H9 (cell line): ENCODE results near the gene AFAP1. TPM values are rescaled to one million over a fixed set of nuclear protein-coding genes. Genes with fewer than 3 reads are reported as not detected.

Source experiments
- DNase-seq: peaks from one replicate; pipeline ENCODE4 v3.0.0-alpha.2; 2017
- H2AFZ ChIP-seq: one replicate; pipeline ENCODE4 v1.6.1; 2013; ENCODE audit warnings: mild to moderate bottlenecking, low read length, control low read depth, moderate library complexity
- H2AK5ac ChIP-seq: 2 replicates; pipeline ENCODE4 v1.6.1; 2013; ENCODE audit warnings: low read length, control low read depth, mixed read lengths; ENCODE audit not compliant: insufficient read length
- H2BK120ac ChIP-seq: one replicate; pipeline ENCODE4 v1.6.1; 2013; ENCODE audit warnings: low read depth, mild to moderate bottlenecking, low read length, control low read depth, inconsistent platforms; ENCODE audit not compliant: poor library complexity, severe bottlenecking
- H2BK12ac ChIP-seq: 2 replicates; pipeline ENCODE4 v1.6.1; 2013; ENCODE audit warnings: low read length, control low read depth, mixed read lengths, low read depth; ENCODE audit not compliant: insufficient read length
- H2BK15ac ChIP-seq: 2 replicates; pipeline ENCODE4 v1.6.1; 2013; ENCODE audit warnings: low read depth, low read length, control low read depth
- H2BK20ac ChIP-seq: one replicate; pipeline ENCODE4 v1.6.1; 2013; ENCODE audit warnings: low read depth, mild to moderate bottlenecking, low read length, control low read depth, inconsistent platforms; ENCODE audit not compliant: poor library complexity, severe bottlenecking
- H2BK5ac ChIP-seq: 2 replicates; pipeline ENCODE4 v1.6.1; 2013; ENCODE audit warnings: low read length, control low read depth, mixed read lengths; ENCODE audit not compliant: insufficient read length
- H3K14ac ChIP-seq: 2 replicates; pipeline ENCODE4 v1.6.1; 2013; ENCODE audit warnings: low read length, control low read depth; ENCODE audit not compliant: insufficient read depth
- H3K18ac ChIP-seq: 2 replicates; pipeline ENCODE4 v1.6.1; 2013; ENCODE audit warnings: low read depth, mild to moderate bottlenecking, mixed read lengths, low read length, control low read depth; ENCODE audit not compliant: insufficient read length
- H3K23ac ChIP-seq: 2 replicates; pipeline ENCODE4 v1.6.1; 2013; ENCODE audit warnings: low read length, control low read depth, mixed read lengths, low read depth; ENCODE audit not compliant: insufficient read length
- H3K23me2 ChIP-seq: 2 replicates; pipeline ENCODE4 v1.6.1; 2013; ENCODE audit warnings: low read depth, mild to moderate bottlenecking, mixed read lengths, low read length, control low read depth; ENCODE audit not compliant: insufficient read length, poor library complexity, severe bottlenecking
- H3K27ac ChIP-seq: 2 replicates; pipeline ENCODE4 v1.5.1; 2013; ENCODE audit warnings: low read length, control low read depth, mixed read lengths, low read depth; ENCODE audit not compliant: insufficient read length
- H3K27me3 ChIP-seq: 2 replicates; pipeline ENCODE4 v1.6.1; 2013; ENCODE audit warnings: low read length, control low read depth, inconsistent platforms; ENCODE audit not compliant: insufficient read depth
- H3K4ac ChIP-seq: 2 replicates; pipeline ENCODE4 v1.6.1; 2013; ENCODE audit warnings: low read depth, mild to moderate bottlenecking, control low read depth, inconsistent platforms, low read length, moderate library complexity
- H3K4me1 ChIP-seq: 2 replicates; pipeline ENCODE4 v1.6.1; 2013; ENCODE audit warnings: low read length, control low read depth, inconsistent platforms; ENCODE audit not compliant: insufficient read depth
- H3K4me2 ChIP-seq: 2 replicates; pipeline ENCODE4 v1.6.1; 2013; ENCODE audit warnings: low read length, control low read depth, mixed read lengths; ENCODE audit not compliant: insufficient read length, insufficient read depth
- H3K56ac ChIP-seq: 2 replicates; pipeline ENCODE4 v1.6.1; 2013; ENCODE audit warnings: low read depth, mild to moderate bottlenecking, mixed read lengths, low read length, control low read depth; ENCODE audit not compliant: insufficient read length
- H3K79me1 ChIP-seq: 2 replicates; pipeline ENCODE4 v1.6.1; 2013; ENCODE audit warnings: low read depth, mild to moderate bottlenecking, moderate library complexity, low read length, control low read depth, inconsistent platforms; ENCODE audit not compliant: insufficient read depth, poor library complexity, severe bottlenecking
- H3K79me2 ChIP-seq: 2 replicates; pipeline ENCODE4 v1.6.1; 2013; ENCODE audit warnings: low read length, control low read depth, inconsistent platforms; ENCODE audit not compliant: insufficient read depth
- H3K9ac ChIP-seq: 2 replicates; pipeline ENCODE4 v1.6.1; 2013; ENCODE audit warnings: low read length, control low read depth, mixed read lengths; ENCODE audit not compliant: insufficient read length; ENCODE audit errors: extremely low read depth
- H3K9me3 ChIP-seq: one replicate; pipeline ENCODE4 v1.6.1; 2013; ENCODE audit warnings: low read depth, low read length, inconsistent platforms; ENCODE audit not compliant: control insufficient read depth
- H3T11ph ChIP-seq: one replicate; pipeline ENCODE4 v1.6.1; 2013; ENCODE audit warnings: mild to moderate bottlenecking, low read length, control low read depth, inconsistent platforms
- H4K20me1 ChIP-seq: one replicate; pipeline ENCODE4 v1.6.1; 2013; ENCODE audit not compliant: control insufficient read depth, insufficient read length, insufficient read depth
- H4K5ac ChIP-seq: 2 replicates; pipeline ENCODE4 v1.6.1; 2013; ENCODE audit warnings: low read depth, mild to moderate bottlenecking, mixed read lengths, low read length, control low read depth; ENCODE audit not compliant: insufficient read length
- H4K8ac ChIP-seq: replicated peaks from 2 replicates; pipeline ENCODE4 v1.6.1; 2013; ENCODE audit warnings: low read length, control low read depth, mixed read lengths, low read depth; ENCODE audit not compliant: insufficient read length
- H4K91ac ChIP-seq: 2 replicates; pipeline ENCODE4 v1.6.1; 2013; ENCODE audit warnings: low read depth, mild to moderate bottlenecking, moderate library complexity, mixed read lengths, low read length, control low read depth; ENCODE audit not compliant: insufficient read length
- H3K27ac Mint-ChIP-seq, 3 experiments: 2 replicates in 2 of 3; 3 replicates in 1 of 3; pipeline ENCODE4 v1.8.0; 2020 to 2021; ENCODE audit warnings: mixed read lengths in 3 of 3, mild to moderate bottlenecking in 1 of 3, moderate library complexity in 1 of 3
- H3K27me3 Mint-ChIP-seq: 2 replicates; pipeline ENCODE4 v1.8.0; 2021; ENCODE audit warnings: low read depth, mild to moderate bottlenecking, moderate library complexity, mixed read lengths
- H3K36me3 Mint-ChIP-seq, 3 experiments: 2 replicates in 2 of 3; 3 replicates in 1 of 3; pipeline ENCODE4 v1.8.0; 2020 to 2021; ENCODE audit warnings: low read depth in 3 of 3, mixed read lengths in 3 of 3; ENCODE audit not compliant: insufficient read depth in 1 of 3
- H3K4me1 Mint-ChIP-seq, 2 experiments: 2 replicates each; pipeline ENCODE4 v1.8.0; 2020; ENCODE audit warnings: mixed read lengths in 2 of 2
- H3K4me3 Mint-ChIP-seq, 2 experiments: 2 replicates in 1 of 2; 3 replicates in 1 of 2; pipeline ENCODE4 v1.8.0; 2020 to 2021; ENCODE audit warnings: mild to moderate bottlenecking in 2 of 2, mixed read lengths in 2 of 2, moderate library complexity in 1 of 2
- H3K9me3 Mint-ChIP-seq, 2 experiments: 2 replicates in 1 of 2; 3 replicates in 1 of 2; pipeline ENCODE4 v1.8.0; 2020; ENCODE audit warnings: mild to moderate bottlenecking in 2 of 2, mixed read lengths in 2 of 2, moderate library complexity in 1 of 2
- WGBS: extraction: QIAGEN DNeasy Blood & Tissue Kit; methylation state at CpG from one replicate; pipeline ENCODE4 v1.1.7; 2013; ENCODE audit warnings: missing lambda C conversion rate, low lambda C conversion rate, mixed read lengths; ENCODE audit not compliant: insufficient read length; ENCODE audit errors: extremely low coverage; 5-methylcytosine and 5-hydroxymethylcytosine counted together
- total RNA-seq: library from RNA; stranded (reverse); gene quantifications from 2 replicates; pipeline ENCODE4 v1.2.1, GENCODE V29; 2021
- TF ChIP-seq, protein P1 (sequence below): fragments of 200-600 bp; sonication (generic); conservative IDR thresholded peaks from 3 replicates; pipeline ENCODE4 v1.8.0; 2021; ENCODE audit warnings: antibody characterized with exemption, mild to moderate bottlenecking

AFAP1 gene
- total RNA-seq, 1 experiment from 2014 or later: 6.5 TPM

DNA sequence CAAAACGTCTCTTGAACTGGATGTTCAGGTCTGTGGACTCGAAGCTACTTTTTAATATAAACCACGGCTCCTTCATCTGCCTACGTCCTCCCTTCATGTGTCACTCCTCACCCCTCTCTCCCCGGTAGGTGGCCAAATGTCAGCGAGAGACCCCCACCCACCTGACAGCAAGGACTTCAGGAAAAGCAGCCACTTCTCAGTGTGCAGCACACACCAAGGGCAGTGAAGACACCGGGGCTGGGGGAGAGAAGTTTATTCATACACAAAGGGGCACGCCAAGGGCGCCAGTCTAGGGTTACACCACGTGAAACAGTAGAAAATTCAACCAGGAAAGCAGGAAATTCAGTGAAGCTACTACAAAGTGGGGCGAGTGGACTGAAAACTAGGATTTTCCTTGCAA lies 181.2 kb downstream of the AFAP1 start:
- H3K4me2 ChIP-seq: no peak overlapping the region

More for the DNA sequence above, 181.2 kb downstream of the AFAP1 start:
- Histone ChIP-seq H2BK15ac (no peak overlapping the region), H3T11ph (no peak overlapping the region), H3K9me3 (no peaks in the 10 kb centered on the region), H3K27me3 (no peaks in the 10 kb centered on the region), H4K8ac (no peak overlapping the region), H3K23ac (no peak overlapping the region), H2BK5ac (no peak overlapping the region), H4K20me1 (no peaks in the 10 kb centered on the region), H2AFZ (no peak overlapping the region), H2BK120ac (no peak overlapping the region), H4K91ac (no peak overlapping the region), H3K56ac (no peak overlapping the region), H3K27ac (no peak overlapping the region), H3K14ac (no peak overlapping the region), H3K79me2 (no peaks in the 10 kb centered on the region), H3K18ac (no peak overlapping the region), H2AK5ac (no peak overlapping the region), H3K23me2 (no peaks in the 10 kb centered on the region), H3K4me1 (no peaks in the 10 kb centered on the region), H3K9ac (no peak overlapping the region), H3K79me1 (no peaks in the 10 kb centered on the region), H2BK12ac (no peak overlapping the region), H3K4ac (no peak overlapping the region), H2BK20ac (no peak overlapping the region), H4K5ac (no peak overlapping the region)
- no peak overlapping the region; a peak in 1 of 7 replicates for H3K27ac Mint-ChIP-seq
- TF ChIP-seq, protein P1, sequence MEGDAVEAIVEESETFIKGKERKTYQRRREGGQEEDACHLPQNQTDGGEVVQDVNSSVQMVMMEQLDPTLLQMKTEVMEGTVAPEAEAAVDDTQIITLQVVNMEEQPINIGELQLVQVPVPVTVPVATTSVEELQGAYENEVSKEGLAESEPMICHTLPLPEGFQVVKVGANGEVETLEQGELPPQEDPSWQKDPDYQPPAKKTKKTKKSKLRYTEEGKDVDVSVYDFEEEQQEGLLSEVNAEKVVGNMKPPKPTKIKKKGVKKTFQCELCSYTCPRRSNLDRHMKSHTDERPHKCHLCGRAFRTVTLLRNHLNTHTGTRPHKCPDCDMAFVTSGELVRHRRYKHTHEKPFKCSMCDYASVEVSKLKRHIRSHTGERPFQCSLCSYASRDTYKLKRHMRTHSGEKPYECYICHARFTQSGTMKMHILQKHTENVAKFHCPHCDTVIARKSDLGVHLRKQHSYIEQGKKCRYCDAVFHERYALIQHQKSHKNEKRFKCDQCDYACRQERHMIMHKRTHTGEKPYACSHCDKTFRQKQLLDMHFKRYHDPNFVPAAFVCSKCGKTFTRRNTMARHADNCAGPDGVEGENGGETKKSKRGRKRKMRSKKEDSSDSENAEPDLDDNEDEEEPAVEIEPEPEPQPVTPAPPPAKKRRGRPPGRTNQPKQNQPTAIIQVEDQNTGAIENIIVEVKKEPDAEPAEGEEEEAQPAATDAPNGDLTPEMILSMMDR: no peak
- no peak overlapping the region for H3K4me3 Mint-ChIP-seq
- peaks cover 8 to 15% of the 10 kb centered on the region in 2 experiments; a peak in 2 of 4 replicates for H3K4me1 Mint-ChIP-seq
- peaks cover 5% of the 10 kb centered on the region; the same call in 1 of the 2 replicates for H3K27me3 Mint-ChIP-seq
- H3K36me3 Mint-ChIP-seq: 0 out of 7 replicates have a peak, but pooled peaks cover 0 to 3% (median 0%) of the 10 kb centered on the region in 3 experiments
- H3K9me3 Mint-ChIP-seq: no peaks in the 10 kb centered on the region
- no CpG with 5 or more reads among the region's 11 CpGs for WGBS
- DNase-seq: no peak
